Fibroblast of upper back skin (primary cell): ENCODE results near the gene ZP3.
"Not testable (repeated sequence)": the region's sequence is repeated elsewhere in the genome, so short reads cannot be mapped to it uniquely, and the experiment has no call there.

Experiments used
- DNase-seq: peaks from one replicate; pipeline ENCODE4 v3.0.0-alpha.2; 2013

The ZP3 gene

GRCh38 chr7:76487969-76488368 is 63.2 kb downstream of the ZP3 start:
- not testable (repeated sequence) for DNase-seq
